K562 (cell line): ENCODE measurements around the gene ZNF462. TPM values are rescaled to one million over a fixed set of nuclear protein-coding genes. Genes with fewer than 3 reads are reported as not detected.

Experiments
- ATAC-seq: fragments of 200-7000 bp; cut with Tn5 transposase; 3 replicates; pipeline ENCODE4 v1.9.1; 2020; ENCODE audit warnings: moderate library complexity
- BruUV-seq: library from RNA; stranded (reverse); fragments of 400-500 nt; replicated peaks from 2 replicates; lab custom pipeline; 2021; lab: Mats Ljungman, UMichigan
- CTCF ChIA-PET: fragments of 300-600 bp; formaldehyde crosslinking; extraction: SDS; loops from one replicate; lab custom pipeline; 2021; ENCODE audit warnings: low intra/inter-chr PET ratio; lab: Yijun Ruan, JAX
- POLR2A ChIA-PET: fragments of 300-600, 350-650 bp; sonication (Branson Sonifier 250); formaldehyde crosslinking; extraction: SDS; loops from one replicate; lab custom pipeline; 2021; ENCODE audit warnings: antibody characterized with exemption, inconsistent platforms; lab: Yijun Ruan, JAX
- DNase-seq, 4 experiments: peaks; one replicate each; pipeline versions ENCODE4 v3.0.0 to v3.0.0-alpha.2; 2011 to 2018; ENCODE audit warnings: low spot score in 3 of 4, mixed read lengths in 3 of 4; ENCODE audit errors: extremely low read depth in 1 of 4
- FAIRE-seq: peaks from 2 replicates; lab custom pipeline; 2011; peaks lifted over from hg19 to GRCh38; lab: Jason Lieb, UNC
- H2AFZ ChIP-seq: 2 replicates; pipeline ENCODE4 v1.6.0; 2011; ENCODE audit warnings: low read depth, low read length, control low read depth, inconsistent platforms
- H3K27ac ChIP-seq: fragments of 200-600 bp; 3 replicates; pipeline ENCODE4 v1.8.0; 2011; ENCODE audit warnings: low read depth, mild to moderate bottlenecking, control low read depth, inconsistent platforms, low read length, moderate library complexity, mixed read lengths; ENCODE audit errors: extremely low read depth
- H3K27me3 ChIP-seq, 2 experiments: fragments of 300-600 bp in 1 of 2; 2 replicates in 1 of 2; 3 replicates in 1 of 2; pipeline versions ENCODE4 v1.6.0 to v1.8.0; 2011; ENCODE audit warnings: inconsistent platforms in 2 of 2, low read length in 2 of 2, mild to moderate bottlenecking in 1 of 2, mixed read lengths in 1 of 2, moderate library complexity in 1 of 2; ENCODE audit not compliant: control insufficient read depth in 2 of 2, insufficient read depth in 2 of 2
- H3K36me3 ChIP-seq: fragments of 300-600 bp; 3 replicates; pipeline ENCODE4 v1.8.0; 2011; ENCODE audit warnings: mild to moderate bottlenecking, low read length, inconsistent platforms; ENCODE audit not compliant: control insufficient read depth, insufficient read depth
- H3K4me1 ChIP-seq, 2 experiments: fragments of 200-600 bp in 1 of 2; replicated peaks in 1 of 2; 2 replicates in 1 of 2; 3 replicates in 1 of 2; pipeline versions ENCODE4 v1.5.1 to v1.8.0; 2011; ENCODE audit warnings: inconsistent platforms in 2 of 2, low read length in 2 of 2, mild to moderate bottlenecking in 1 of 2, mixed read lengths in 1 of 2, moderate library complexity in 1 of 2; ENCODE audit not compliant: control insufficient read depth in 2 of 2, insufficient read depth in 2 of 2
- H3K4me2 ChIP-seq: 2 replicates; pipeline ENCODE4 v1.6.1; 2011; ENCODE audit warnings: low read length, control low read depth, inconsistent platforms, mixed read lengths; ENCODE audit not compliant: insufficient read depth
- H3K4me3 ChIP-seq: fragments of 200-600 bp; sonication (generic), shearing (Covaris generic); 2 replicates; pipeline ENCODE4 v1.5.1; 2016; ENCODE audit warnings: control low read depth, inconsistent platforms
- H3K79me2 ChIP-seq: fragments of 200-600 bp; 3 replicates; pipeline ENCODE4 v1.8.0; 2011; ENCODE audit warnings: low read length, inconsistent platforms; ENCODE audit not compliant: control insufficient read depth, insufficient read depth
- H3K9ac ChIP-seq, 2 experiments: 2 replicates each; pipeline versions ENCODE4 v1.6.0 to v1.6.1; 2011; ENCODE audit warnings: low read depth in 2 of 2, low read length in 2 of 2, control low read depth in 1 of 2, inconsistent platforms in 1 of 2, mild to moderate bottlenecking in 1 of 2, mixed read lengths in 1 of 2; ENCODE audit not compliant: insufficient read depth in 1 of 2
- H3K9me1 ChIP-seq: one replicate; pipeline ENCODE4 v1.6.0; 2011; ENCODE audit warnings: inconsistent platforms, mild to moderate bottlenecking, low read length, moderate library complexity; ENCODE audit not compliant: control insufficient read depth, insufficient read depth
- H3K9me3 ChIP-seq: replicated peaks from 2 replicates; pipeline ENCODE4 v1.5.1; 2011; ENCODE audit warnings: low read depth, low read length, inconsistent platforms; ENCODE audit not compliant: control insufficient read depth, insufficient read depth
- H4K20me1 ChIP-seq: replicated peaks from 2 replicates; pipeline ENCODE4 v1.6.1; 2011; ENCODE audit warnings: low read length, inconsistent platforms, mixed read lengths; ENCODE audit not compliant: control insufficient read depth, insufficient read depth
- E2F3 ChIP-seq: fragments of 250-450 bp; sonication (Bioruptor Pico); IDR thresholded peaks from 2 replicates; pipeline ENCODE4 v1.4.0; 2020; ENCODE audit warnings: mild to moderate bottlenecking
- HOMEZ ChIP-seq: fragments of 250-450 bp; sonication (Bioruptor Pico); IDR thresholded peaks from 2 replicates; pipeline ENCODE4 v1.4.0; 2020; ENCODE audit warnings: mild to moderate bottlenecking, moderate library complexity
- JUN ChIP-seq, 2 experiments: sonication (generic) in 1 of 2; formaldehyde crosslinking in 1 of 2; IDR thresholded peaks; 2 replicates each; pipeline versions ENCODE4 v1.6.1 to v1.8.0; 2012 to 2022; ENCODE audit warnings: borderline replicate concordance in 2 of 2, mild to moderate bottlenecking in 2 of 2, improper control_type of control experiment in 1 of 2, low read depth in 1 of 2, low read length in 1 of 2, missing genetic modification reagents in 1 of 2
- MED1 ChIP-seq: sonication (generic); formaldehyde crosslinking; IDR thresholded peaks from 2 replicates; pipeline ENCODE4 v1.8.1; 2023; ENCODE audit warnings: missing genetic modification reagents, borderline replicate concordance
- NKRF ChIP-seq: fragments of 450-650 bp; IDR thresholded peaks from 2 replicates; pipeline ENCODE4 v1.6.1; 2016; ENCODE audit warnings: borderline replicate concordance
- RFX1 ChIP-seq: fragments of 450-650 bp; IDR thresholded peaks from 2 replicates; pipeline ENCODE4 v1.6.1; 2016; ENCODE audit warnings: mild to moderate bottlenecking, moderate library complexity
- SMARCC2 ChIP-seq: fragments of 450-650 bp; IDR thresholded peaks from 2 replicates; pipeline ENCODE4 v1.6.1; 2017; ENCODE audit warnings: antibody characterized with exemption, moderate library complexity, mild to moderate bottlenecking, low read depth
- TEAD2 ChIP-seq: fragments of 450-650 bp; IDR thresholded peaks from 2 replicates; pipeline ENCODE4 v1.6.1; 2016; ENCODE audit warnings: missing genetic modification characterization, control low read depth, missing compliant biosample characterization
- THRAP3 ChIP-seq: fragments of 450-650 bp; IDR thresholded peaks from 2 replicates; pipeline ENCODE4 v1.6.1; 2016; ENCODE audit warnings: mild to moderate bottlenecking, inconsistent platforms, borderline replicate concordance
- ZKSCAN8 ChIP-seq: fragments of 200-800 bp; sonication (Bioruptor generic); IDR thresholded peaks from 2 replicates; pipeline ENCODE4 v1.6.1; 2016; ENCODE audit warnings: missing genetic modification characterization, missing compliant biosample characterization
- in situ Hi-C: fragments of 300-500 bp; cut with MboI; formaldehyde crosslinking; loops from 4 replicates; pipeline ENCODE4 v1.15.0; 2018; ENCODE audit warnings: inconsistent platforms, mixed read lengths
- intact Hi-C: fragments of 100-400 bp; cut with micrococcal nuclease; formaldehyde crosslinking; loops from 2 replicates; pipeline ENCODE4 v1.14.2; 2022
- polyA plus RNA-seq, 8 experiments: library from polyadenylated mRNA; depleted of rRNA in 4 of 8; stranded (reverse) in 5 of 8; unstranded in 3 of 8; fragments of >200 nt; fragmentation: Nextera tagmentation in 2 of 8; fragmentation: Illumina TruSeq in 1 of 8; extraction: Ambion mirVana in 2 of 8; extraction: Trizol in 1 of 8; gene quantifications; 2 replicates each; pipeline versions ENCODE4 v1.2.1 to v1.2.3, GENCODE V29; 2011 to 2014; ENCODE audit warnings: inconsistent platforms in 1 of 8, missing spikeins in 1 of 8
- total RNA-seq, 7 experiments: library from RNA; depleted of rRNA in 6 of 7; stranded (reverse); fragments of >200 nt in 6 of 7; fragmentation: Illumina TruSeq in 2 of 7; extraction: Trizol in 2 of 7; gene quantifications; 2 replicates each; pipeline versions ENCODE4 v1.2.1 to v1.2.3, GENCODE V29; 2011 to 2021; ENCODE audit warnings: low replicate concordance in 1 of 7

Gene ZNF462
- total and polyA plus RNA-seq, 9 of the 15 experiments (the other 6 are each of a cell fraction or from before 2014, with no cell fraction given): 0.20 TPM; not detected in 8

- no peak for TF ChIP-seq NKRF
These were observed 94.0 kb downstream of the ZNF462 start (continued) for GRCh38 chr9:106956971-106957370.

- no peak overlapping the region for H3K27ac ChIP-seq
- intact Hi-C loops: no loop called here
- no peak overlapping the region for H3K4me3 ChIP-seq
- POLR2A ChIA-PET: no interaction called here
- in situ Hi-C loops: no loop called here
- BruUV-seq: no TSS peak
- no peaks in the 10 kb centered on the region for H3K36me3 ChIP-seq
- H3K79me2 ChIP-seq: no peaks in the 10 kb centered on the region
- H3K9me1 ChIP-seq: no peaks in the 10 kb centered on the region
- no peak overlapping the region for H3K4me2 ChIP-seq
- ATAC-seq: no peak
- no peak overlapping the region for H2AFZ ChIP-seq
- H3K9me3 ChIP-seq: 0 out of 2 replicates have a peak, but pooled peaks cover 2% of the 10 kb centered on the region
- H3K4me1 ChIP-seq: no peaks in the 10 kb centered on the region
- no peaks in the 10 kb centered on the region for H4K20me1 ChIP-seq
- FAIRE-seq: no peak
- H3K27me3 ChIP-seq: no peaks in the 10 kb centered on the region
- no peak for DNase-seq
- H3K9ac ChIP-seq: no peak overlapping the region
- CTCF ChIA-PET: no interaction called here
- TF ChIP-seq JUN (IDR thresholded peaks at IDR 0.05; ENCODE audit: borderline replicate concordance, low read depth, low read length) (no peak), JUN (CRISPR knock-in tag; IDR thresholded peaks at IDR 0.05; ENCODE audit: borderline replicate concordance) (no peak), E2F3 (CRISPR knock-in tag) (no peak), TEAD2 (tag) (no peak), RFX1 (no peak), SMARCC2 (no peak), HOMEZ (CRISPR knock-in tag) (no peak), ZKSCAN8 (CRISPR knock-in tag) (no peak), THRAP3 (no peak), MED1 (CRISPR knock-in tag) (no peak)
These were observed 96.1 kb downstream of the ZNF462 start for GRCh38 chr9:106958955-106959657.
